Measurements from ENCODE around the gene SMCHD1.

GRCh38 chr18:2656237-2656980 lies 883 bp downstream of the SMCHD1 start:
- TF ChIP-seq POLR2A (IDR thresholded peaks at IDR 0.05): no peak
- TF ChIP-seq, protein P1, sequence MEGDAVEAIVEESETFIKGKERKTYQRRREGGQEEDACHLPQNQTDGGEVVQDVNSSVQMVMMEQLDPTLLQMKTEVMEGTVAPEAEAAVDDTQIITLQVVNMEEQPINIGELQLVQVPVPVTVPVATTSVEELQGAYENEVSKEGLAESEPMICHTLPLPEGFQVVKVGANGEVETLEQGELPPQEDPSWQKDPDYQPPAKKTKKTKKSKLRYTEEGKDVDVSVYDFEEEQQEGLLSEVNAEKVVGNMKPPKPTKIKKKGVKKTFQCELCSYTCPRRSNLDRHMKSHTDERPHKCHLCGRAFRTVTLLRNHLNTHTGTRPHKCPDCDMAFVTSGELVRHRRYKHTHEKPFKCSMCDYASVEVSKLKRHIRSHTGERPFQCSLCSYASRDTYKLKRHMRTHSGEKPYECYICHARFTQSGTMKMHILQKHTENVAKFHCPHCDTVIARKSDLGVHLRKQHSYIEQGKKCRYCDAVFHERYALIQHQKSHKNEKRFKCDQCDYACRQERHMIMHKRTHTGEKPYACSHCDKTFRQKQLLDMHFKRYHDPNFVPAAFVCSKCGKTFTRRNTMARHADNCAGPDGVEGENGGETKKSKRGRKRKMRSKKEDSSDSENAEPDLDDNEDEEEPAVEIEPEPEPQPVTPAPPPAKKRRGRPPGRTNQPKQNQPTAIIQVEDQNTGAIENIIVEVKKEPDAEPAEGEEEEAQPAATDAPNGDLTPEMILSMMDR (IDR thresholded peaks at IDR 0.05): no peak

Data from Peyer's patch (tissue), 4 donors.